Astrocyte of the cerebellum (primary cell): ENCODE measurements around the gene HAO1.
"Not testable (repeated sequence)": the region's sequence is repeated elsewhere in the genome, so short reads cannot be mapped to it uniquely, and the experiment has no call there.

Experiments used
- DNase-seq: peaks from one replicate; pipeline ENCODE4 v3.0.0-alpha.2; 2011; ENCODE audit warnings: low read depth
- H3K4me3 ChIP-seq: 2 replicates; pipeline ENCODE4 v1.5.1; 2011; ENCODE audit warnings: mild to moderate bottlenecking, low read depth, low read length, moderate library complexity
- CTCF ChIP-seq: IDR thresholded peaks from 2 replicates; pipeline ENCODE4 v1.5.1; 2012; ENCODE audit warnings: low read length, low read depth, moderate library complexity, mild to moderate bottlenecking; ENCODE audit errors: missing control alignments
- in situ Hi-C: cut with HindIII; loops from 2 replicates; pipeline ENCODE4 v1.10.0; 2017; ENCODE audit warnings: low sequenced_read_pairs

The HAO1 gene

GRCh38 chr20:7841971-7842310, 98.3 kb downstream of the HAO1 start:
- no peak for TF ChIP-seq CTCF
- in situ Hi-C loops: no loop called here
- H3K4me3 ChIP-seq: no peak overlapping the region
- DNase-seq: peak; percentile 78

- no peak overlapping the region for H3K4me3 ChIP-seq
- in situ Hi-C loops: no loop called here
- no peak for TF ChIP-seq CTCF
- peak; percentile 4 for DNase-seq
These were observed 98.8 kb downstream of the HAO1 start for GRCh38 chr20:7841291-7841970.

GRCh38 chr20:7836076-7836475, 104.2 kb downstream of the HAO1 start:
- no peak for TF ChIP-seq CTCF
- no peak for DNase-seq
- in situ Hi-C loops: no loop called here
- H3K4me3 ChIP-seq: no peak overlapping the region

- H3K4me3 ChIP-seq, in situ Hi-C loops, DNase-seq: not testable (repeated sequence)
These were observed 105.8 kb downstream of the HAO1 start for GRCh38 chr20:7834441-7834840.
